Measurements from ENCODE around the gene TEAD3.

Gene TEAD3

DNA sequence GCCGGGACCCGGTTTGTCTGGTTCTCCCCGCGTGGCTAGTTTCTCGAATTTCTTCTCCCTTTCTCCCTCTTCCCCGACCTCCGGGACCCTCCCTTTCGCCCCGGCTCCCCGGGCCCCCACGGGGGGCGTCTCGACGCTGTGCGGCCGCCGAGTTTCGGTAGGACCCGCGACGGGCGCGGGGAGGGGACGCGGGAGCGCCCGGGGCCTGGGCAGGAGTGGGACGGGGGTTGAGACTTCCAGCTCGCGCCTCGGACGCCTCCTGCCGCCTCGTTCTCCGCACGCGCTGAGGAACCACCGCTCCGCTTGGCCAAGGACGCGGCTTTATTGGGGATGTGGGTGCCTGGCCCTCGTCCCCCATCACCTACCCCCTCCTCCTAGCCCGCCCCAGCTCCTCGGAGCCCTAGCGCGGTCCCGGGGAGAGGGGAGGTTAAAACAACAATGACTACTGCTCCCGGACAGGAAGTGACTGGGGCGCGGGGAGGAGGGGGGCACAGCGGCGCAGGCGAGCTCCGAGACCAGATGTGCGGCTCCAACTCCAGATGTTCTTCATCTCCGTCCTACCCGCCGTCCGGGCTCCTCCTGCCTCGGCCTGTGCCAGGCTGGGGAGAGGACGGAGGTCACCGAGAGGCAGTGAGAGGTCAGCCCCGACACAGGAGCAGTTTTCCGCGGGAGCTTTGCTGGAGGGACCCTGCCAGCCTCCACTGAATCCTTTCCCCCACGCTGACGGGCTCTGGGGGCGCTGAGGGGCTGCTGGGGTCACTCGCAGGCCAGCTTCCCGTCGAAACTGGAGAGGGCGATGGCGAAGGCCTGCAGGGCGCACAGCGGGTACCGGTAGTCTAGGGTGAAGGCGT is 917 bp upstream of the TEAD3 start:
- no peak for DNase-seq (ENCODE audit: low read depth, low spot score)
- TF ChIP-seq FOXP2 (optimal IDR thresholded peaks at IDR 0.05; ENCODE audit: control extremely low read depth, extremely low read length, insufficient read depth), result no peak
- TF ChIP-seq POLR2AphosphoS5 (IDR thresholded peaks at IDR 0.05; ENCODE audit: borderline replicate concordance, low read depth, low read length), result no peak
- no peak for TF ChIP-seq EZH2 (IDR thresholded peaks at IDR 0.05)
- Histone ChIP-seq H3K36me3 (ENCODE audit: insufficient read depth, low read length) (no peaks in the 10 kb centered on the region), H3K27ac (peak overlapping the region; percentile 25; the same call in 1 of the 2 replicates), H3K9ac (ENCODE audit: insufficient read length) (peak overlapping the region; percentile 84), H3K4me3 (peak overlapping the region; percentile 92), H3K9me3 (ENCODE audit: low read depth, low read length) (no peaks in the 10 kb centered on the region)

DNA sequence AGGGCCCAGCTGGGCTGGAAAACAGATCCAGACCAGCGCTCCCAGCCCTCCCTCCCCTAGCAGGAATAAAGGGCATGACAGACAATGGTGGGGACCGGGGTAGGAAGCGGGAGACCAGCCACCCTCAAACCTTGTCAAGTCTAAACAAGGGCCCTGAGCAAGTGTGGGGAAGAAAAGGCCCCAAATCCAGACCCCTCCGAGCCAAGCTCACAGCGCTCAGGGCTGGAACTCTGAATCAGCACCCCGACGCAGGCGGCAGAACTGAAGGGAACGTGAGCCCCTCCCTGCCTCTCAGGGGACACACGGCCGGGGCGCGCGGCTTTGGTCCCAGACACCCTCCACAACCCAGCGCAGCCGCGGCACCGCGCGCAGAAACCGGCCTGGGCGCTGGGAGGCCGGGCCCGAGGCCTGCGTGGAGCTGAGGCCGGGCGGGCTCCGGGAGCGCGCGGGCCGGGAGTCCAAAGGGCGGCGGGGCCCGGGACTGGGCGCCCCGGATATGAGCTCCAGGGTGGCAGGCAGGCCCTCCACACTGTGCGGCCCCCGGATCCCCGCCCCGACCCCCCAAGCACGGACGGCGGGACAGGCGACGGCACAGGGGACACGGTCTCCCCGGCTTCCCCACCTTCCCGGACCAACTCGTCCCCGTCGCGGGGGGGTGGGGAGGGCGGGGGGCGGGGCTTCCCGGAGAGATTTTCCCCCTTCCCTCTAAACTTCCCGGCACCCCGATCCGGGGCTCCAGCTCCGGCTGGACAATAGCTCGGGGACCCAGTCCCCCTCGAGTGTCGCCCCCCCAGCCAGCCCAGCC is 641 bp downstream of the TEAD3 start:
- H3K27ac ChIP-seq, result no peak overlapping the region
- no peak for DNase-seq (ENCODE audit: low read depth, low spot score)
- TF ChIP-seq EZH2 (IDR thresholded peaks at IDR 0.05) (no peak), FOXP2 (optimal IDR thresholded peaks at IDR 0.05; ENCODE audit: control extremely low read depth, extremely low read length, insufficient read depth) (no peak), POLR2AphosphoS5 (IDR thresholded peaks at IDR 0.05; ENCODE audit: borderline replicate concordance, low read depth, low read length) (no peak)
- no peaks in the 10 kb centered on the region for H3K9me3 ChIP-seq (ENCODE audit: low read depth, low read length)
- no peaks in the 10 kb centered on the region for H3K36me3 ChIP-seq (ENCODE audit: insufficient read depth, low read length)
- H3K9ac ChIP-seq (ENCODE audit: insufficient read length), result peak overlapping the region; percentile 69
- peak overlapping the region; percentile 78 for H3K4me3 ChIP-seq

DNA sequence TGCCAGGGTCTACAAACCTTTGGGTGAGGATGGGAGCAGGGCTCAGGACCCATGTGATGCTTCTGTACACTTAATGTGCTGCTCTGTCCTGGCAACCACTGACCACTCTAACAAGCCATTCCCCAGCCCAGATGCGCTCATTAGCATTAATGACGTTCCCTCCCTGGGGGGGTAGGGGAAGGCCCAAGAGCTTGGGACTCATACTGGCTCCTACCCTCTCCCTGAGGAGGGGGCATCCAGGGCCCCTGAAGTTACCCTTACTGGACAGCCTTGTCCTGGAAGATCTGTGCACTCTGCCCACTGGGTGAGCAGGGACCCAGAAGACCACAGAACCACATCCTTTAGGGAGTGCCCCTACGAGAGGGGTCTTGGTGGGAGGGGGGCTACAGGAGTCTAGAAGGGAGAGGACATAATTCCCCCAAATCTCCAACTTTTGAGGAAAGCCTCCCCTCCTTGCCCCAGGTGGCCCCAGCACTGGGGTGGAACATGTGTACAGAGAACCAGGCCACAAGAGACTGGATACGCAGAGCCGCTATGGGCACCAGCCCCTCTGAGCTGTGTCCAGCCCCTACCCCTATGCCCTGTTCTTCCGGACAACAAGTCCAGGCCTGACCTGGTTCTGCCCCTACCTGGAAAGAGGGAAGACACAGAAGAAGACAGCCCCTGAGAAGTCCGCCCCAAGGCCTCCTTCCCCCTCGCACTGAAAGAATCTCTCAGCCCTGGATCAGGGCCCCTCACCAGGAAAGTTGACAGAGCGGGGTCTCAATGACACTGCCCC is 1.4 kb downstream of the TEAD3 start:
- Histone ChIP-seq H3K9me3 (ENCODE audit: low read depth, low read length) (no peaks in the 10 kb centered on the region), H3K9ac (ENCODE audit: insufficient read length) (peak overlapping the region; percentile 69), H3K36me3 (ENCODE audit: insufficient read depth, low read length) (no peaks in the 10 kb centered on the region), H3K4me3 (peak overlapping the region; percentile 78), H3K27ac (no peak overlapping the region)
- DNase-seq (ENCODE audit: low read depth, low spot score), result no peak
- TF ChIP-seq FOXP2 (optimal IDR thresholded peaks at IDR 0.05; ENCODE audit: control extremely low read depth, extremely low read length, insufficient read depth) (no peak), POLR2AphosphoS5 (IDR thresholded peaks at IDR 0.05; ENCODE audit: borderline replicate concordance, low read depth, low read length) (no peak), EZH2 (IDR thresholded peaks at IDR 0.05) (no peak)

DNA sequence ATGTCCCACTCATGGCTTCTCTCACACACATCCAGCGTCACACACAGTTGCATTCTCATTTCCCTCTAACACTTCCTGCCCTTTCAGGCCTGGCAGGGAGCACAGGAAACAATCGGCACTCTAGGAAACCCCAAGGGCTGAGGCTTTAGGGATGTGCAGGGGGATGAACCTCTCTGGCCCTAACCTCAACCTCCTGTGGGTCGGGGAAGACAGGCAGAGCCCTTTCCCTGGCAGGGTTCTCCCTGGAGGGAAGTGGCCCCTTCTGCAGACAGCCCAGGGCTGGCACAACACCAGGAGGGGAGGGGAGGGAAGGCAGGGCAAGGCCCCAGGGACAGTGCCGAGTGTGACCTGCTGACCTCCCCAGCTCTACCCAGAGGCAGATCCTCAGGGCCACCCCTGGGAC is 2.7 kb downstream of the TEAD3 start:
- H3K4me3 ChIP-seq, result no peak overlapping the region
- TF ChIP-seq POLR2AphosphoS5 (IDR thresholded peaks at IDR 0.05; ENCODE audit: borderline replicate concordance, low read depth, low read length) (no peak), EZH2 (IDR thresholded peaks at IDR 0.05) (no peak), FOXP2 (optimal IDR thresholded peaks at IDR 0.05; ENCODE audit: control extremely low read depth, extremely low read length, insufficient read depth) (no peak)
- no peaks in the 10 kb centered on the region for H3K9me3 ChIP-seq (ENCODE audit: low read depth, low read length)
- no peaks in the 10 kb centered on the region for H3K36me3 ChIP-seq (ENCODE audit: insufficient read depth, low read length)
- no peak overlapping the region for H3K9ac ChIP-seq (ENCODE audit: insufficient read length)
- no peak overlapping the region for H3K27ac ChIP-seq
- no peak for DNase-seq (ENCODE audit: low read depth, low spot score)

DNA sequence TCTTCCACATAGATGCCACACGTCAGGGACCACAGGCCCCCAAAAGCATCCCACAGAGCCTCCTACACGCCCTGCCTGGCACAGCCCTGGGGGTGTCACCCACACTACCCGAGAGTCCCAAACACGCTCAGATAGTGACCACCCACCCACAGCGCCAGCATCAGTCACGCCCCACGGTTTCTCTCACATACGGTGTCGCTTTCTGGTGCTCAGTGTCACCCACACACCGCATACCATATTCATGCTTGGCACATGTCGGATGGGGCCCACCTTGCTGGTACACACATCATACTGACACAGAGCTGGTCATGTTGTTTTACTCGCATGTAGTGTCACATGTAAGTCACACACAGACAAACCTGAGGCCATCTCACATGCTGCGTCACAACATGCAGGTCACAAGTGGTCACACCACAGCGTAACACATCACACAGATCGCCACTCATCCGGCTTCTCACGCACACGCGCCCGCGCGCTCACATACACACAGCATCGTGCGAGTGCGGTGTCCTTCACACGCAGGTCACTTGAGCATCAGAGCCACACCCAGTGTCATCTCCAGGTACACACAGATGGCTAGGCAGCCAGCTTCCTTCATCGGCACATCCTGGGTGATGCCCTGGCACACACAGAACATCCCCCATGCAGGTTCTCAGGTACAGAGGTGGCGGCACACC is 3.4 kb downstream of the TEAD3 start:
- no peak overlapping the region; the same call in 1 of the 2 replicates for H3K27ac ChIP-seq

DNA sequence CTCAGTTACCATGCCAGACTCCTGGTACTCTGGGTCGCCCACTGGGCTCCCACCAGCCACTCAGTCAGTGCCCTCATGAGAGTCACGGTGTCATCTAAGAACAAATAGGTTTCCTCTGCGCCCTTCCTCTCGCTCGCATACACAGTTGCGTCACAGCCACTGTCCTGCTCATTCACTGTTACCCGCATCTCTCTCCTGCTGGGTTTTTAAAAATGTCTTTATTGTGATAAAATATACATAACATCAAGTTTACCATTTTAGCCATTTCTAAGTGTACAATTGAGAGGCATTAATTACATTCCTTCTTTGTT is 4.0 kb downstream of the TEAD3 start:
- Histone ChIP-seq H3K9me3 (ENCODE audit: low read depth, low read length) (no peaks in the 10 kb centered on the region), H3K9ac (ENCODE audit: insufficient read length) (no peak overlapping the region), H3K36me3 (ENCODE audit: insufficient read depth, low read length) (no peaks in the 10 kb centered on the region), H3K27ac (peak overlapping the region; percentile 6; the same call in 1 of the 2 replicates), H3K4me3 (peak overlapping the region; percentile 71)
- DNase-seq (ENCODE audit: low read depth, low spot score), result no peak
- TF ChIP-seq POLR2AphosphoS5 (IDR thresholded peaks at IDR 0.05; ENCODE audit: borderline replicate concordance, low read depth, low read length) (no peak), EZH2 (IDR thresholded peaks at IDR 0.05) (no peak), FOXP2 (optimal IDR thresholded peaks at IDR 0.05; ENCODE audit: control extremely low read depth, extremely low read length, insufficient read depth) (no peak)

More for the DNA sequence above, 3.4 kb downstream of the TEAD3 start:
- Histone ChIP-seq H3K36me3 (ENCODE audit: insufficient read depth, low read length) (no peaks in the 10 kb centered on the region), H3K9ac (ENCODE audit: insufficient read length) (no peak overlapping the region), H3K9me3 (ENCODE audit: low read depth, low read length) (no peaks in the 10 kb centered on the region), H3K4me3 (no peak overlapping the region)
- TF ChIP-seq FOXP2 (optimal IDR thresholded peaks at IDR 0.05; ENCODE audit: control extremely low read depth, extremely low read length, insufficient read depth) (no peak), EZH2 (IDR thresholded peaks at IDR 0.05) (no peak), POLR2AphosphoS5 (IDR thresholded peaks at IDR 0.05; ENCODE audit: borderline replicate concordance, low read depth, low read length) (no peak)
- DNase-seq (ENCODE audit: low read depth, low spot score), result no peak

DNA sequence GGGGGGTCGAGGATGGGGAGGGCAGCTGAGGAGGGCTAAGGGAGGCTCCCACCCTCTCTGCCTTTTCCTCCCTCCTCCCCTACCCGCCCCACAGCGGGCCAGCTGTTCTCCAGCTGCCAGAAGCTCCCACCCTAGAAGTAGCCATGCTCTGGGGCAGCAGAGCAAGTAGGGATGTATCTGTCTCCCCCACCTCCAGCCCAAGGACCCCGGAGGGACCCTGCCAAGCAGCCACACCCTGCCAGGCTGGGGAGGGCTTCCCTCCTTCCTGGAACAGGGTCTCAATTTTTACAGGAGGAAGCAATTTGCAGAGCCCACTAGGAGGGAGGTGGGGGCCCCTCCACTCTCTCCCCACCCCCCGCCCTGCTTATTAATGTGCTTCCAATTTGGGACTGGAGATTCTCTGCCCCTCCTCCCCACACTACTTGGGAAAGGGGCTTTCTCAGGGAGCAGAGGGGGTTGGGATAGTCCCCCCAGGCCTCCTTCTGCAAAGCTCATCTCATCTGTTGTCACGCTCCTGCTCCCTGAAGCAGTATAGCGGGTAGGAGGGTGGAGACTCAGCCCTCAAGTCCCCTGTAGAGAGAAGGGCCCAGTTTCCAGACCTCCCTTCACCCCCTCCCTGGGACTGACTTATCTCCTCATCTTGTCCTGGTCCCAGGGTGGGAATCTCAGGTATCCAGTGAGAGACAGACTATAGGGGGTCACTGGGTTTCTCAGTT is 4.5 kb downstream of the TEAD3 start:
- TF ChIP-seq EZH2 (IDR thresholded peaks at IDR 0.05) (no peak), FOXP2 (optimal IDR thresholded peaks at IDR 0.05; ENCODE audit: control extremely low read depth, extremely low read length, insufficient read depth) (no peak), POLR2AphosphoS5 (IDR thresholded peaks at IDR 0.05; ENCODE audit: borderline replicate concordance, low read depth, low read length) (no peak)
- Histone ChIP-seq H3K27ac (peak overlapping the region; percentile 6; the same call in 1 of the 2 replicates), H3K9me3 (ENCODE audit: low read depth, low read length) (no peaks in the 10 kb centered on the region), H3K9ac (ENCODE audit: insufficient read length) (peak overlapping the region; percentile 20), H3K4me3 (peak overlapping the region; percentile 71), H3K36me3 (ENCODE audit: insufficient read depth, low read length) (no peaks in the 10 kb centered on the region)
- peak; percentile 35 for DNase-seq (ENCODE audit: low read depth, low spot score)
